ENCODE results near the gene FTH1. TPM values are rescaled to one million over a fixed set of nuclear protein-coding genes. Genes with fewer than 3 reads are reported as not detected.
A peak's percentile ranks its signal among the peaks of the same experiment; 100 is the strongest.

Gene FTH1
- total and polyA plus RNA-seq, 2 of the 13 experiments (the other 11 are each of a cell fraction or from before 2014, with no cell fraction given): 607 to 760 TPM

- no peak for TF ChIP-seq ZUFSP (CRISPR knock-in tag; IDR thresholded peaks at IDR 0.05; ENCODE audit: borderline replicate concordance)
- TF ChIP-seq THRA (CRISPR knock-in tag; IDR thresholded peaks at IDR 0.05; ENCODE audit: borderline replicate concordance): peak; percentile 81
- peak; percentile 88 for TF ChIP-seq ZGPAT (CRISPR knock-in tag; IDR thresholded peaks at IDR 0.05)
- TF ChIP-seq TCF12 (IDR thresholded peaks at IDR 0.05): no peak
- TF ChIP-seq TCF12 (CRISPR knock-in tag; IDR thresholded peaks at IDR 0.05): peak; percentile 86; the same call in 1 of the 2 replicates
- TF ChIP-seq ZFP90 (CRISPR knock-in tag; IDR thresholded peaks at IDR 0.05; ENCODE audit: borderline replicate concordance): no peak
- no peak for TF ChIP-seq ZNF33A (CRISPR knock-in tag; IDR thresholded peaks at IDR 0.05; ENCODE audit: borderline replicate concordance)
- TF ChIP-seq ZNF543 (CRISPR knock-in tag; IDR thresholded peaks at IDR 0.05): no peak
- TF ChIP-seq NPAS2 (CRISPR knock-in tag; IDR thresholded peaks at IDR 0.05; ENCODE audit: borderline replicate concordance): no peak
- TF ChIP-seq ZNF337 (CRISPR knock-in tag; IDR thresholded peaks at IDR 0.05; ENCODE audit: borderline replicate concordance, low read depth): no peak
- peak; percentile 90 for TF ChIP-seq FOXJ3 (CRISPR knock-in tag; IDR thresholded peaks at IDR 0.05; ENCODE audit: borderline replicate concordance)
- peak; percentile 75; the same call in 1 of the 2 replicates for TF ChIP-seq ZNF331 (CRISPR knock-in tag; IDR thresholded peaks at IDR 0.05)
- peak; percentile 59; the same call in 1 of the 2 replicates for TF ChIP-seq ZNF878 (CRISPR knock-in tag; IDR thresholded peaks at IDR 0.05)
- peak; percentile 95 for TF ChIP-seq TFAP4 (IDR thresholded peaks at IDR 0.05; ENCODE audit: borderline replicate concordance, low read depth)
- TF ChIP-seq ISL2 (CRISPR knock-in tag; IDR thresholded peaks at IDR 0.05): peak; percentile 83
- 0 out of 2 replicates have a peak, but pooled peaks have one; percentile 19 for TF ChIP-seq ZKSCAN5 (CRISPR knock-in tag; IDR thresholded peaks at IDR 0.05)
- no peak for TF ChIP-seq HMGA1 (CRISPR knock-in tag; conservative IDR thresholded peaks at IDR 0.05)
These were observed 5.4 kb upstream of the FTH1 start (continued) for GRCh38 chr11:61972672-61973475.

Measured in HepG2 (cell line).